Measurements from ENCODE around the gene CHCHD2.
"Not testable (repeated sequence)": the region's sequence is repeated elsewhere in the genome, so short reads cannot be mapped to it uniquely, and the experiment has no call there.

DNA sequence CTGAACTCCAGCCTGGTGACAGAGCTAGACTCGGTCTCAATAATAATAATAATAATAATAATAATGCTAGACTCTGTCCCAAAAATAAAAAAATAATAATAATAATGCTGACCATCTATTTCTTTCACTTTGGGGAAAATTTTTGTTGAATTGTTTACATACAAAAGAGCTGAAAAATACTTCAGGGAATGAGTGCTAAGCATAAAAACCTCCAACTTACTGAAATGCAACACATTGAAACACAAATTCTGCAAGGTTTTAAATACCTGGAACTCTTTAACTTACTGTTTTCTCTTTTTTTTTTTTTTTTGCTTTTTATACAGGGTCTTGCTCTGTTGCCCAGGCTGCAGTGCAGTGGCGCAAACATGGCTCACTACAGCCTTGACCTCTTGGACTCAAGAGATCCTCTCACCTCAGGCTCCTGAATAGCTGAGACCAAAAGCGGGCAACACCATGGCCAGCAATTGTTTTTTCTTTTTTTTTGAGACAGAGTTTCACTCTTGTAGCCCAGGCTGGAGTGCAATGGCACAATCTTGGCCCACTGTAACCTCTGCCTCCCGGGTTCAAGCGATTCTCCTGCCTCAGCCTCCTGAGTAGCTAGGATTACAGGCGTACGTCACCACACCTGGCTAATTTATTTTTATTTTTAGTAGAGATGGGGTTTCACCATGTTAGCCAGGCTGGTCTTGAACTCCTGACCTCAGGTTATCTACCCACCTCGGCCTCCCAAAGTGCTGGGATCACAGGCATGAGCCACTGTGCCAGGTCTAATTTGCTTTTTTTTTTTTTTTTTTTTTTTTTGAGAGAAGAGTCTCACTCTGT lies 7.9 kb downstream of the CHCHD2 start:
- TF ChIP-seq, protein P1, sequence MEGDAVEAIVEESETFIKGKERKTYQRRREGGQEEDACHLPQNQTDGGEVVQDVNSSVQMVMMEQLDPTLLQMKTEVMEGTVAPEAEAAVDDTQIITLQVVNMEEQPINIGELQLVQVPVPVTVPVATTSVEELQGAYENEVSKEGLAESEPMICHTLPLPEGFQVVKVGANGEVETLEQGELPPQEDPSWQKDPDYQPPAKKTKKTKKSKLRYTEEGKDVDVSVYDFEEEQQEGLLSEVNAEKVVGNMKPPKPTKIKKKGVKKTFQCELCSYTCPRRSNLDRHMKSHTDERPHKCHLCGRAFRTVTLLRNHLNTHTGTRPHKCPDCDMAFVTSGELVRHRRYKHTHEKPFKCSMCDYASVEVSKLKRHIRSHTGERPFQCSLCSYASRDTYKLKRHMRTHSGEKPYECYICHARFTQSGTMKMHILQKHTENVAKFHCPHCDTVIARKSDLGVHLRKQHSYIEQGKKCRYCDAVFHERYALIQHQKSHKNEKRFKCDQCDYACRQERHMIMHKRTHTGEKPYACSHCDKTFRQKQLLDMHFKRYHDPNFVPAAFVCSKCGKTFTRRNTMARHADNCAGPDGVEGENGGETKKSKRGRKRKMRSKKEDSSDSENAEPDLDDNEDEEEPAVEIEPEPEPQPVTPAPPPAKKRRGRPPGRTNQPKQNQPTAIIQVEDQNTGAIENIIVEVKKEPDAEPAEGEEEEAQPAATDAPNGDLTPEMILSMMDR (IDR thresholded peaks at IDR 0.05) = not testable (repeated sequence)
- TF ChIP-seq POLR2A (IDR thresholded peaks at IDR 0.05) = not testable (repeated sequence)

All from lower leg skin (tissue), 3 donors.